ENCODE data around the gene PTPRN2.
"Not testable (repeated sequence)": the region's sequence is repeated elsewhere in the genome, so short reads cannot be mapped to it uniquely, and the experiment has no call there.

The PTPRN2 gene

DNA sequence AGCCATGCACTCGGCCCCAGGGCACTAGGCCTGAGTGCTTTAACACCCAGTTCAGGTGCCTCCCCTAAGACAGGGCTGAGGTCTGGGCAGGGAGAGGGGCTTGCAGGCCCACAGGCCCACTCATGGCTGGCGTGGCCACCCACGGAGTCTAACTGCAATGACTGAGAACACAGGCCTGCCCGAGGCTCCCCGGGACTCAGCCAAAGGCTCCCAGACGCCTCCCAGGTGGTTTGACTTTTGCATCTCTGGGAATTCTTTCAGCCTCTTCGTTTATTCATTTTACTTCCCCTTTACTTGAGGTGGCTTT lies 37.3 kb downstream of the PTPRN2 start:
- DNase-seq, result no peak

DNA sequence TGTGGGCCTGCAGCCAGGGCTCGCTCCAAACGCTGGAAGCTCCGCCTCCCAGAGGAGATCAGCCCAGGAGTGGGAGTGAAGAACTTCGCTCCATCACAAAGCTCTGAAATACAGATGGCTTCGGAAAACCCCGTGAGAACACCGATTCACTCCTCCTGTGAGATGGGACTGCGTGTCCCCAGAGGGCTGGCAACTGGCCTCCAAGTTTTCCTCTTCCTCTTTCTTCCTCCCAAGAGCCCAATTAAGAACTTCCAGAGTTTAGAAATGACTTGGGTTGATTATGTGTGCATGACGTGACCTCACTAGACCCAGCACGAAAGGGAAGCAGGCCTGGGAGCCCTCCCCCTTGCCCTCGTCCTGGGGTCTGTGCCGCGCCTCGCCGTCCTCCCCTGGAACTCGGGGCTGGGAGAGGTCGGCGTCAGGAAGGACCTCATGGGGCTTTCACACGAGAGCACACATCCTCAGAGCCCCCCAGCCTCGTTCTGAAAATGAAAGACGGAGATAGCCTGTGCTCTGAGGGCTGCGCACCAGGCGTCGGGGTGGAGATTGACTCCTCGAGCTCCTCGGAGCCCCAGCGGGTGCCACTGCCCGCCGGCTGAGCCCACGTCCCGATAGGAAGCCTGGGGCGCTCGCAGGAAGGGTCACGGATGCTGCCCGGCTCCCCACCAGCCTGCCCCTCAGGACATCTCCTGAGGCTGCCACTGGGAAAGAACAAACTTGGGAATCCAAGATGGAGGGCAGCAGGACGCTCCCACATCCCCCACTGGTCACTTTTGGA lies 37.8 kb downstream of the PTPRN2 start:
- DNase-seq, result no peak

- DNase-seq, result no peak
Observed at GRCh38 chr7:158549176-158549615, 38.4 kb downstream of the PTPRN2 start.

DNA sequence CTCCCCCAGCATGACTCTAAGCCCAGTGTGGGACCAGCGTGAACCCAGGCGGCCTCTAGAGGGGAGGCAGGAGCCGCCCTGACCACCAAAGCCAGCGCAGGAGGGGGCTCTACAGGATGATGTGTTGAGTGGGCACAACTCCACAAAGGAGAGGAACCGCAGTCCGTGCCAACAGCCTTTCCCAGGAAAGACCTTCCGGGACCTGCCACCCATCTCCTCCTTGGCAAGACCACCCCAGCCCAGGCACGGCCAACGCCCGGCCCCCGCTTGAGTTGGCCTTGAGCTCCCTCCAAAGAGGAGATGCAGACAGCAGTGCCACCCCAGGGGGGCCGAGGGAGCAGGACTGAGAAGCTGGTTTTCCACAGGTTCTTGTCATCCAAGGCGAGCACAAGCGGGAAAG lies 38.9 kb downstream of the PTPRN2 start:
- no peak for DNase-seq

DNA sequence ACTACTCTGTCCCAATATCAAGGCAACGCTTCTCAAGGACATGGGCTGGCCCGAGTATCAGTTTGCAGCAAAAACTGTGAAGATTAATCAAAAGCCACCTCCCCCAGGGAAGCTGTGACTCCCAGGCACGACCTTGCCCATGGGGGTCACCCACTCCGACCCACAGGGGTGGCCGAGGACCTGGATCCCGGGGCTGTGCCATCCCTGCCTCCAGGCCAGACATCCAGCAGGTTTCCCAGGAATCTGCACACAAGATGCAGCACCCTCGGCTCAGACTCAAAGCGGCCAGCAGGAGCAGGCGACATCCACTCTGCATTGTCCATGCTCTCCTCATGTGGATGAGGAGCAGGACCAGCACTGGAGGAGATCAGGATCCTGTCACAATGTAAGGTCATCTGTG lies 39.8 kb downstream of the PTPRN2 start:
- DNase-seq, result no peak

DNA sequence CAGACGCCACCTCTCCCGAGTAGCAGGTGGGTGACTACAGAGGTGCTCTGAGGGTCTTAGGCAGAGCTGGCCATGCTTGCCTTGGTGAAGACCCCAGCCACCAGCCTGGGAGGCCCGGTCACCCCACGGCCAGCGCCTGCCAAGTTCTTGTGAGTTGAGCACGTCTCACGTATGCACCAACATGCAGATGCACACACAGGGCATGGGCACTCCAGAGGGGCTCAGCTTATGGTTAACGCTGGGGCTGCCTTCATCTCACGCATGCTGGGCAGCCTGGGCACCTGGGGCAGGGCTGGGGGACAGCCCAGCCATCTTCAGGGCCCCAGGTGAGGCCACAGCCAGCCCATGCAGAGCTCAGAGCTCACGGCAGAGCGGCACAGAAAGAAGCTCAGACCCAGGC lies 41.0 kb downstream of the PTPRN2 start:
- DNase-seq, result no peak

- DNase-seq, result no peak
Observed at GRCh38 chr7:158546214-158546613, 41.4 kb downstream of the PTPRN2 start.

DNA sequence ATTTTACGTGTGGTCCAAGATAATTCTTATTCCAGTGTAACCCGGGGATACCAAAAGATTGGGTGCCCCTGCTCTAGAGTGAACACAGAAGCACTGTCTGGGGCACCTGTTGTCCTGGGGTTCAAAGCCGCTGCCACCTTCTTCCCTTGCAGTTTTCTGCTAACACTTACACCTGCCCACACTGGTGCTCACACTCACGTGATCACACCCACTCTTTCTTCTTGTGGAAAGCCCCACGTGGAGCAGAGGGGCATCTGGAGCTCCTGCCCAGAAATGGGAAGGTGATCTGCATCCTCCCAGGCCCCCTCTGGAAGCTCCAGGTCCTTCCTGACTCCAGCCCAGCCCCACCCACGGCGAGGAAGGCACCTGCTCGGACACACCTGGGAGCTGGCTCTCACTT lies 42.9 kb downstream of the PTPRN2 start:
- DNase-seq, result no peak

DNA sequence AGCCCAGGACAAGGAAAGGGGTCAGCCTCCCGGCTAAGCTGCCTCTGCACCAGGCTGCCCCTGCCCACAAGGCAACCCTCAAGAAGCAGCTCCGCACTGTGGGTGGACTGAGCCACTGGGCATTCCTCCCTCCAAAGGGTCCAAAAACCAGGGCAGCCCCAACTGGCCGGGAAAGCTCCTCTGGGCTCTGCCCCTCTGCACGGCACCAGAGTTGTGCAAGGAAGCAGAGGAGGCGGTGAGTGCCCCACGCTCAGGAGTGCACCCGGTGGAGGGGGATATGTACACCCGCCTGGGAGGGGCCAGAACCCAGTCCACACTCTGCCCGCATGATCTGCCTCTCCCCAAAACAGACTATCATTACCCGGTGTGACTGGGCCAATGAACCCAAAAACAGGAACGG lies 43.8 kb downstream of the PTPRN2 start:
- no peak for DNase-seq

GRCh38 chr7:158542651-158543566 lies 44.7 kb downstream of the PTPRN2 start:
- no peak for DNase-seq

- DNase-seq, result no peak
Observed at GRCh38 chr7:158541346-158542010, 46.1 kb downstream of the PTPRN2 start.

DNA sequence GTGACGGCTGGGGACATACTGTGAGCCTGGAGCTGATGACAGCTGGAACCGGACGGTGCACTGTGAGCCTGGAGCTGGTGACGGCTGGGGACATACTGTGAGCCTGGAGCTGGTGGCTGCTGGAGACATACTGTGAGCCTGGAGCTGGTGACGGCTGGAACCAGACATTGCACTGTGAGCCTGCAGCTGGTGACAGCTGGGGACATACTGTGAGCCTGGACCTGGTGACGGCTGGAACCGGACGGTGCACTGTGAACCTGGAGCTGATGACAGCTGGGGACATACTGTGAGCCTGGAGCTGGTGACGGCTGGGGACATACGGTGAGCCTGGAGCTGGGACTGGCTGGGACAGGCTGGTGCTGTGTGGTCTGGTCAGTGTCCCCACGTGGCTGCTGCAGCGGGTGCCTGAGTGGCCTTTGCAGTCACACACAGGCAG lies 47.9 kb downstream of the PTPRN2 start:
- no peak for DNase-seq

- DNase-seq, result no peak
Observed at GRCh38 chr7:158538156-158538946, 49.3 kb downstream of the PTPRN2 start.

DNA sequence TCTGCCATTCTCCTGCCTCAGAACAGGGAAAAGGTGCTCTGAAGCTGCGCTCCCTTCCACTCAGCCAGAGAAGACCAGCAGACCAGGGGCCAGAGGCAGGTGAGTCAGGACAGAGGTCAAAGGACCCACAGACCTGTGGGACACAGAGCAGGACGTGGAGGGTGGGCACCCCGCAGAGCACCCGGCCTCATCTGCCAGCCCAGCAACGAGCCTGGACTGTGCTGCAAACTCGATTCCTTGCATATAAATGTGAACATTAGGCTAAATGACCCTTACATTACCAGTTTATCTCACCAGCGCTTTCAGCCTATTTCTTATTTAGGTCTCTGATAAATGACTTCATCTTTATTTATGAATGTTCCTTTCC lies 50.1 kb downstream of the PTPRN2 start:
- no peak for DNase-seq

- no peak for DNase-seq
Observed at GRCh38 chr7:158536871-158537515, 50.6 kb downstream of the PTPRN2 start.

DNA sequence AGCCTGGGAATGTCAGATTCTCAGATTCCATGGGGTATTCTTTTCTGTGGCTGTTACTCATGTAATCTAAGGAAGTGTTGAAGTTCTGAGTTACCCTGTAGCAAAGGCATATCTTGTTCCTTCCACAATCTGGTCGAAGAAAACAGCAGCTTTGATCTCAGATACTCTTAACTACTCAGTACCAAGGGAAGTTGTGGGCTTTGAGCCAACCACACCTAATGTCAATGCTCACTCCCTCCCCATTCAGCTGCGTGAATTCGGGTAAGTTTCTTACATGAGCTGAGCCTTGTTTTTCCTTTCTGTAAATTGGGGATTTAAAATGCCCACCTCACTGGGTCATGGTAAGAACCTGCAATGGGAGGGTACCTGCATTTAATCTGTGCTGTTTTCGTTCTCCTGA lies 52.5 kb downstream of the PTPRN2 start:
- DNase-seq, result no peak

DNA sequence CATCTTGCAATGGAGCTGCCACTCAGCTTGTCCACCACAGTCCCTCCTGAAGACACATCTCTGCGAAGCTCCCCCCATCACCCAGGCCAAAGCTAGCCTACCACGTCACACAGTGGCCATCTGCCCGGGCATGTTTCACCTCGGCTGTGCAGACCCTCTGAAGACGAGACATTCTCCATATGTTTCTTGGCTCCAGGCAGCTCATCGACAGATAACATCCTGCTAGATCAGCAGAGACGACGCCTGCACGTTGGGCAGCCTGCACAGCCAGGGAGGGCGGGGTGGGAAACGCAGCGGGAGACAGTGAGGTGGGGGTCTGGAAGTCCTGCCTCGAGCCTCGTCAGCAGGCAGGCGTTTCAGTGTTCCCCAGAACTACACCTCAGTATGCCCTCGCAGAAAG lies 53.0 kb downstream of the PTPRN2 start:
- DNase-seq, result no peak

DNA sequence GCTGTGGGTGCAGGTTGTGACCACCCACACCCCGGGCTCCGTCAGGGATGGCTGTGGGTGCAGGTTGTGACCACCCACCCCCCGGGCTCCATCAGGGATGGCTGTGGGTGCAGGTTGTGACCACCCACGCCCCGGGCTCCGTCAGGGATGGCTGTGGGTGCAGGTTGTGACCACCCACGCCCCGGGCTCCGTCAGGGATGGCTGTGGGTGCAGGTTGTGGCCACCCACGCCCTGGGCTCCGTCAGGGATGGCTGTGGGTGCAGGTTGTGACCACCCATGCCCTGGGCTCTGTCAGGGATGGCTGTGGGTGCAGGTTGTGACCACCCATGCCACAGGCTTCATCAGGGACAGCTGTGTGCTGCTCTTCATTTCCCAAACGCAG lies 53.5 kb downstream of the PTPRN2 start:
- DNase-seq, result not testable (repeated sequence)

DNA sequence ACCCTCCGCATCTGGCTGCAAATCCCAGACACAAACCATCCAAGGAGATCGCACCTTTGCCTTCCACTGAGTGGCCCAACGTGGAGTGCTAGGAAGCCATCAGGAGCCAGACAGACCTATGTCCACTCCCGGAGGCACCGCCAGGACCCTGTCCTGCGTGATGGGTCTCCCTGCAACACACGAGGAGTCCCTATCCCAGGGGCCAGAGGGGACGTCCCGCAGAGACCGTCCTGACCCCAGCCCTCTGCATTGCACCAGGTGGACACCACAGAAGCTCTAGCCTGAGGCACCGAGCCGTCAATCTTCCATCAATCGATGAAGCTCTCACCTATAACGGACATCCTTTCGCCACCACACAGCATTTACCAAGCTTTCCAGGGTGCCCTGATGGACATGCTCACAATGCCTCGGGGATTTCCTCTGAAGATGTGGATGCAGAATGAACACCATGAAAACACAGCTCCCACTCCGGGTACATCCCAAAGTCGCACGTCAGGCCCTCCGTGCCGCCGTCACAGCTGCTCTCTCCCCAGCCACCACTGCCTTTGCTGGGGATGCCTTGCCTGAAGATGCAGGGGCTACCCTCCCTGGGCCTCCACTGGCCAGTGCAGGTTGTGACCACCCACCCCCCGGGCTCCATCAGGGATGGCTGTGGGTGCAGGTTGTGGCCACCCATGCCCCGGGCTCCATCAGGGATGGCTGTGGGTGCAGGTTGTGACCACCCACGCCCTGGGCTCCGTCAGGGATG lies 54.1 kb downstream of the PTPRN2 start:
- DNase-seq, result no peak

- no peak for DNase-seq
Observed at GRCh38 chr7:158532093-158532627, 55.5 kb downstream of the PTPRN2 start.

DNA sequence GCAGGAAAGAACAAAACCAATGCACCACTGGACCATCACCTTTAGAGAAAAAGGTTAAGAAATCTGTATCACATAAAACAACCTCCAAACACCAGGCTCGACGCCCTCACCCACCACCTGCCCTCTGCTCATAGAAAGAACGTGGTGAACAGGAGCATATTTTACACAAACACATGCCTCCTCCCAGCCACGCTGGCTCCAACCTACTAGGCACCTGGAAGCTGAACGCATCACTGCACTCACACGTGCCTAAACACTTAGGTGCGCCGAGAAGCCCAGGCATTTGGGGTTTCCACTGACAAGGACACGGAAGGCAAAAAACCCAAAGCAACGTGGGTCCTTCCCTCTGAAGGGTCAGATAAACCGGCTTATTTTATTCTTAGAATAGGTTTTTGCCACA lies 56.0 kb downstream of the PTPRN2 start:
- DNase-seq, result no peak
